HG03460 (cell line): ENCODE measurements around the gene DYNLRB2.

Source experiments
- ATAC-seq: cut with Tn5 transposase; IDR thresholded peaks from one replicate; pipeline ENCODE4 v1.9.1; 2021; ENCODE audit not compliant: unreplicated experiment

Gene DYNLRB2

DNA sequence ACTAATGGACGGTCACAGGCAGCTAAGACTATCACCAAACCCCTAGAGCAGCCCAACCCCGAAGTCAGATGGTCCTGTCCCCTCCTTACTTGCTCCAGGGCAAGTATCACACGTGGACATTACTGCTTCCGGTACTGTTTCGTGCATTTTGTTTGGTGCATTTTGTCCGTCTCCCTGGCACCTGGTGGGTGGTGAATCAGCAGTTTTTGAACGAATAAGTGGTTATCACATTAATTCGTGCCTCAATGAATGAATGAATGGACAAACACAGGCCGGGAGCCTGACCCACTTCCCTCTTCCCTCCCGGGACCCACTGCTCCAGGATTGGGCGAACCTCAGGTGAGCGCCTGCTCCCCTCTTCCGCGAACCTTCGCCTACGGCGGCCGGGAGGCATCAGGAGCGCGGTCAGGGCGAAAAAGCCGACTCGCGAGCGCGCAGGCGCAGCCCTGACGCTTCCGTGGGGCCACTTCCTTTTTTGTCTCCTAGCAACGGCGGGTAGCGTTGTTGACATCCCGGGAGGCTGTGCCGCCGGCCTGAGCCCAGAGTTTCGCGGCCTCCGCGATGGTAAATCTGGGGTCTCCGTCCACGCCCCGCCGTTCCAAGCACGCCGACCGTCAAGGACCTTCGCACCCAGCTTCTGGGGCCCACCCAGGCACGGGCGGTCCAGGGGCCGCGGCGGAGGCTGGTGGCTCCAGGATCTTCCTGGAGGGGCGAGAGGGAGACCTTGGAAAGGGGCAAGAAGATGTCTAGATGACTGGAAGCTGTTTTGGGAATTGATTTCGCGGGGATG is at the start of gene DYNLRB2:
TSS of gene DYNLRB2 (plus strand) at position 478 of the 790 bp plus-strand sequence. CDS start at position 562, 84 bp downstream.
- peak; percentile 97 for ATAC-seq

GRCh38 chr16:80500116-80500859 is 40.5 kb upstream of the DYNLRB2 start:
- ATAC-seq, result no peak

DNA sequence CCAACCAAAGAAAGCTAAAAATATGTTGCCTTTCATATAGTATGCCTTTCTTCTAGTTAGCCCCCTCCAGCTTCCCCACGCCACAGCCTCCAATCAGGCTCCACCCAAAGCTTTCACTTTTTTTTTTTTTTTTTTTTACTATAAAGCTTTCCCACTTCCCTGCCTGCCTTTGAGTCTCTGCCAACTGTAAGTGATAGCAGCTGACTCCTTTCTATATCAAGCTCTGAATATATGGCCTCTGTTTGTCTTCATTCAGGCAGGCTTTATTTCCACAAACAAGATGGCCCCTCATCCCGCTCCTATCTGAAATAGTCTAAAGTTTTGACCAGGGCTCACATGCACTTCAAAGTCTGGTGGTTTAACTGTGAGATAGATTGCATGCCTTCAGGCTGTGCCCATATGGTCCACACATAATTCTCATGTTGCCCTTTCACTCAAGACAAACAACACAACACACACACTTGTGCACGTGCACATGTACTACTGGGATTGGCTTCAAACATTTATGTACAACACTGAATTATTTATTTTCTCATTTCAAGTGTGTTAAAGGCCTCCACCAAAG is 39.8 kb upstream of the DYNLRB2 start:
- no peak for ATAC-seq

- no peak for ATAC-seq
Measured at GRCh38 chr16:80503107-80503506, 37.7 kb upstream of the DYNLRB2 start.

GRCh38 chr16:80507538-80507937 is 33.3 kb upstream of the DYNLRB2 start:
- ATAC-seq, result no peak

- ATAC-seq, result no peak
Measured at GRCh38 chr16:80509872-80510271, 30.9 kb upstream of the DYNLRB2 start.

GRCh38 chr16:80511824-80512592 is 28.8 kb upstream of the DYNLRB2 start:
- no peak for ATAC-seq

DNA sequence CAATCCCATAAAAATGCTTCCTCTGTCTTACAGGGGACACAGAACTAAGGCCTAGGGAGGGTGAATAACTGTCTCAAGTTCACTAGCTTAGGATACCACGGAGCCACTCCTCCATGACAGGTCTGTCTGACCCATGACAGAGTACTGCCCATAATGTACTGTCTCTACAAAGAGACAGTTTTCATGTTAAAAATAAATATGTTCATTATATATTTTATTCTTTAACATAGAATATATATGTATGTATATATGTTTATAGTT is 28.3 kb upstream of the DYNLRB2 start:
- no peak for ATAC-seq

DNA sequence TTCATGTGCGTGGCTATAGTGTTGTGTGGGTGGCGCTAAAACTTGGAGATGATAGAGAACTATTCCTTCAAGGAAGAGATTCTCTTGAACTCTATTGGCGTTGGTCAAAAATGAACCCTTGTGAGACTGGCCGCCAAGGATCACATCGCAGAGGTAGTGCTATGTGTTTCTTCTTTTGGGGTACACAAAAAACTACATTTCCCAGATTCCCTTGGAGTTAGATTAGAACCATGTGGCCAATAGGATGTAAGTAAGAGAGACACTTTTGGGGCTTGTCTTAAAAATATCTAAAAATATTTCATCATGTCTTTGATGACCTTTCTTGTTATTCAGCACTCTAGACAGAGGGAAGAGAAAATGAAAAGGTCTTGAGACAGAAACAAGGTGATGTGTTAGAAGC is 25.4 kb upstream of the DYNLRB2 start:
- ATAC-seq, result no peak

DNA sequence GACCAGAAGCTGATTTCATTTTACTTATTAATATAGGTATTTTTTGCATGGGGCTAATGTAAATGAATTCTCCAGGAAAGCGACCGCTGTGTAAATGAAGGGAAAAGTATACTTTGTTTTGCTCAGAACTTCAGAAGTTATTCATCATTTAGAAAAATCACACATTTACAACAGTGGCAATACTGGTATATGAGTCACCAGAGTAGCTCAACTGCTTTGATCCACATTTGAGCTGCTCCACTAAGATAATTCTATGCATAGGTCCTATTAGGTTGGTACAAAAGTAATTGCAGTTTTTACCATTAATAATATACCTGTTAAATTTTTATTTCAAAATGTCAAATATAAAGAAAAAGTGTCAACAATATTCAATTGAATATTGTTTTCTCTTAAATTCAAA is 22.9 kb upstream of the DYNLRB2 start:
- no peak for ATAC-seq

DNA sequence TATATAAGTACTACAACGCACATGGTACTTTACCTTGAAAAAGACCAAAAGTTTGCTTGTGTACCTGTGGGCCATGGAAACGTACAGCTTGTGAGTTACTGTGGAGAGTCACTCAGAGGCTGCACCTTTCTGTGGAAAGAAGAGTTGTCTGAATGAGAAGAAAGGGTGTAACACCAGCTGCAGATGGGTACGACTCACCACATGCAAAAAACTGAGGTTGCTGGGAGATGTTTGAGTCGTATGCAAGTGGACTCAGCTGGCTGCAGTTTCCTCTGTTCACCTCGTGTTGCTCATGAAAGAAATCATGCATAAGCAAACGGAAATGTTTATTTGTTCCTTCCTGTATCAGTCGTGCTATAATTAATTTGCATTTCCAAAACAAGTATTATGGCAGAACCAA is 22.4 kb upstream of the DYNLRB2 start:
- ATAC-seq, result no peak

DNA sequence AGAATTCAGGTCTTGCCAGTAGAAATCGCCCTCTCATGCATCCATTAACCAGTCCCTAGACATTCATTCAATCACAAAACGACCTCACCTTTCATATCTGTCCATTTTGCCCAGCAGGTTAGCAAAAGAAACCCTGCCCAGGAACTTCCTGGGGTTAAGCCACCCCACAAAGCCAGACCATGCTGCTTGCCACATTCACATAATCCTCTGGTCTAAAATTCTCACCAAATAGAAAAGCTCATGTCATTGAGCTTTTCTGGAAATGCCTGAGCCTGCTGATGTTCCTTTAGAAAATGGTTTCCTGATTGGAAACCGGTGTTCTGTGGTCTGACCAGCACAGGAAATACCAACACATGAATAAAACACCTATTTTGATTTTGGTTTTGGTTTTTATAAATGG is 21.6 kb upstream of the DYNLRB2 start:
- ATAC-seq, result no peak

- no peak for ATAC-seq
Measured at GRCh38 chr16:80525420-80525819, 15.4 kb upstream of the DYNLRB2 start.

DNA sequence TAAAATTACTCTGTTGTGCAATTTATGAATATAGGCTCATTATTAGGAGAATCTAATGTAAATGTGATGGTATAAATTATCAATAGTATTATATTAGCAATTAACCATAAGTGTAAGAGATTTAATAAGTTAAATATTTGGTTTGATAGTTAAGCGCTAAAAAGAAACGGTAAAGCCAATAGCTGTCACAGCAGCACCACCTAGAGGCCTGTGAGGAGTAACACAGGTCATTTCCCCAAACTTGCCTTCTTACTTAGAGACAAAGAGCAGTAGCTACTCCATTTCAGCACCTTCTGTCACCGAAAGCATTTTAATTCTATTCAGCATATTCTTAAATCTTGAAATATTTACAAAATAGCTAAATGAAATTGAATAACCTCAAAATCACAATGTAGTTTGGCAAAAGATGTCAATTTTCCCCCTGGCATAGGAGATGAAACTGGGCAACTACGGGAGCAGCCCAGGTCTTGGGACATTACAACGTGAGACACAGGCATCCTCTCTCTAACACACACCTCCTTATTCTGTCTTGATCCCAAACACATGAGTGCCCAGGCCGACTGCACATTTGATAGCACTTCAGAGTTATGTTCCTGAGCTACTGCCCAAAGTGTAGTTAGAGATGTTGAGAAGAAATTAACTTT is 14.3 kb upstream of the DYNLRB2 start:
- no peak for ATAC-seq

DNA sequence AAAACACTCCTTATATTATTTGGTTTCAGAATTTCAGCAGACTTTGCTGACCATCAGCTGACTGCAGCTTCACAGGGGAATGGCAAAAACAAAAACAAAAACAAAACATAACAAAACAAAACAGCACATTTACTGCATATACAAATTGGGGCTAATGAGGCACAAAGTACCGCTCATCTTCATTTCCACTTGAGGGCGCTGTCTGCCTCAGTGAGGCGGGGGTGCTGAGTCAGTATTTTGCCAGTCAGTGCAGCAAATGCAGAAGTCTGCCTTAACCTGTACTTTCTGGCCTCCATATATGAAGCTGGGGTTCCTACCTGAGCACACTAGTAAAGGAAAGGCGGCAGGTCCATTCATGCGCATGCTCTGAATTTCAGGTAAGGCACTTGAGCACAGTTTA is 13.5 kb upstream of the DYNLRB2 start:
- no peak for ATAC-seq

DNA sequence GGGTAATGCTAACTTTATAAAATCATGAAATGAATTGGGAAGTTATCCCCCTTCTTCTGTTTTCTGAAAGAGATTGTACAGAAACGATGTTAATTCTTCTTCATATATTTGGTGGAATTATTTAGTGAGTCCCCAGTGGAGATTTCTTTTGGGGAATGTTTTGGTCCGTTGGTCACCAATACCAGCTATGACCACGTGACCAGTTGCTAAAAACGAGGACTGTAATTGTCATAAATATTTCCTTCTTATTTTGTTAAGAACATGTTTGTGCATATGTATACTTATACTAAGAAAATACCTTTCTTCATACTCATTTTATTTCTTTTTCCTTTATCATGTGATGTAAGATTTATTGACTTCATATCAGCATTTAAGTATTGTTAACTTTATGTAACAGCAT is 10.3 kb upstream of the DYNLRB2 start:
- ATAC-seq, result no peak

GRCh38 chr16:80536238-80536637 is 4.6 kb upstream of the DYNLRB2 start:
- ATAC-seq, result no peak

GRCh38 chr16:80541306-80541694 is 507 bp downstream of the DYNLRB2 start:
- no peak for ATAC-seq

DNA sequence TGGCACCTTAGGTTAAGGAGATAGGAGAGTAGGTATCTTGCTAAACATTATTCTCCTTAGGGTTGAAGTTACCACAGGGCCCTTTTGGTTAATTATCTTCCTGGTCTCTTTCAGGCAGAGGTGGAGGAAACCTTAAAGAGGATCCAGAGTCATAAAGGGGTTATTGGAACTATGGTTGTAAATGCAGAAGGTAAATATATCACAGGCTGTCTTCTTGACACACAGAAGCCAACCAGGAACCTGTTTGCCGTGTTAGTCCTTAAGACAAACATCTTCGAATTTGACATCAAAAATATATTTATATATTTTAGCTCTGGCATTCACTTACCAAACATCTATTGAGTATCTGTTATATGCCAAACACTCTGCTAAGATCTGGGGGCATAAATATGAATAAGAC is 2.4 kb downstream of the DYNLRB2 start:
- ATAC-seq, result no peak

GRCh38 chr16:80544326-80544725 is 3.5 kb downstream of the DYNLRB2 start:
- no peak for ATAC-seq

GRCh38 chr16:80546249-80546648 is 5.5 kb downstream of the DYNLRB2 start:
- ATAC-seq, result no peak
